AG10803 (cell line): ENCODE measurements around the gene NELL1.

Source experiments
- DNase-seq: peaks from one replicate; pipeline ENCODE4 v3.0.0; 2010; ENCODE audit warnings: low read depth
- H3K4me3 ChIP-seq: 2 replicates; pipeline ENCODE4 v1.5.1; 2011; ENCODE audit warnings: mild to moderate bottlenecking, low read length, control low read depth
- TF ChIP-seq, protein P1 (sequence below): conservative IDR thresholded peaks from 2 replicates; pipeline ENCODE4 v1.5.1; 2011; ENCODE audit warnings: mild to moderate bottlenecking, low read length, control low read depth, inconsistent platforms

Gene NELL1

DNA sequence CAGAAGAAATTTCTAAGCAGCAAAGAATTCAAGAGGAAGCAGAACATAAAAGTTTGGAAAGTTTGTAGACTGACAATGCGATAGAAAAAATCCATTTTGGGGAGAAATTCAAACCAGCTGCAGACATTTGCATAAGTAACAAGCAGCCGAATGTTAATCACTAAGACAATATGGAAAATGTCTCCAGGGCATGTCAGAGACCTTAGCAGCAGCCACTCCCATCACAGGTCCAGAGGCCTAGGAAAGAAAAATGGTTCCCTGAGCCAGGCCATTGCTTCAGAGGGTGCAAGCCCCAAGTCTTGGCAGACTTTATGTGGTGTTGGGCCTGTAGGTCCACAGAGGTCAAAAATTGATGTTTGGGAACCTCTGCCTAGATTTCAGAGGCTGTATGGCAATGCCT lies 155.4 kb downstream of the NELL1 start:
- no peak for DNase-seq
- TF ChIP-seq, protein P1, sequence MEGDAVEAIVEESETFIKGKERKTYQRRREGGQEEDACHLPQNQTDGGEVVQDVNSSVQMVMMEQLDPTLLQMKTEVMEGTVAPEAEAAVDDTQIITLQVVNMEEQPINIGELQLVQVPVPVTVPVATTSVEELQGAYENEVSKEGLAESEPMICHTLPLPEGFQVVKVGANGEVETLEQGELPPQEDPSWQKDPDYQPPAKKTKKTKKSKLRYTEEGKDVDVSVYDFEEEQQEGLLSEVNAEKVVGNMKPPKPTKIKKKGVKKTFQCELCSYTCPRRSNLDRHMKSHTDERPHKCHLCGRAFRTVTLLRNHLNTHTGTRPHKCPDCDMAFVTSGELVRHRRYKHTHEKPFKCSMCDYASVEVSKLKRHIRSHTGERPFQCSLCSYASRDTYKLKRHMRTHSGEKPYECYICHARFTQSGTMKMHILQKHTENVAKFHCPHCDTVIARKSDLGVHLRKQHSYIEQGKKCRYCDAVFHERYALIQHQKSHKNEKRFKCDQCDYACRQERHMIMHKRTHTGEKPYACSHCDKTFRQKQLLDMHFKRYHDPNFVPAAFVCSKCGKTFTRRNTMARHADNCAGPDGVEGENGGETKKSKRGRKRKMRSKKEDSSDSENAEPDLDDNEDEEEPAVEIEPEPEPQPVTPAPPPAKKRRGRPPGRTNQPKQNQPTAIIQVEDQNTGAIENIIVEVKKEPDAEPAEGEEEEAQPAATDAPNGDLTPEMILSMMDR: no peak
- no peak overlapping the region for H3K4me3 ChIP-seq

GRCh38 chr11:20835561-20835960 lies 166.2 kb downstream of the NELL1 start:
- no peak for DNase-seq
- no peak overlapping the region for H3K4me3 ChIP-seq

GRCh38 chr11:20839231-20839630 lies 169.8 kb downstream of the NELL1 start:
- TF ChIP-seq, protein P1: no peak
- H3K4me3 ChIP-seq: no peak overlapping the region
- DNase-seq: no peak

More at GRCh38 chr11:20835561-20835960, 166.2 kb downstream of the NELL1 start:
- TF ChIP-seq, protein P1: no peak

DNA sequence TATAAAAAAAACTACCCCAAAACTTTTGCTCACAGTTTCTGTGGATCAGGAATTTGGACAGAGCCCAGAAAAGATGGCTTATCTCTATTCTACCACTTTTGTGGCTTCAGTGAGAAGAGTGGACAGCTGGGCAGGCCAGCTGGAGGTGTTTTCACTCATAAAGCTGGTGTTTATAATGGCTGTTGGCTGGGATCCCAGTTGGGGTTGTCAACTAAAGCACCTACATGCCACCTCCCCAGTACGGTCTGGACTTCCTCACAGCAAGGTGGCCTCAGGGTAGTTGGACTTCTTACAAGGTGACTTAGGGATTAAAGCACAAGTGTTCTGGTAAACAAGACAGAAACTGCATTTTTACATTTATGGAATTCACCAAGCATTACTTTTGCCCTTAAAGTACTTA lies 171.0 kb downstream of the NELL1 start:
- DNase-seq: no peak
- TF ChIP-seq, protein P1: no peak
- H3K4me3 ChIP-seq: no peak overlapping the region

- no peak overlapping the region for H3K4me3 ChIP-seq
- DNase-seq: no peak
- TF ChIP-seq, protein P1: no peak
Observed at GRCh38 chr11:20844216-20844615, 174.8 kb downstream of the NELL1 start.

- H3K4me3 ChIP-seq: no peak overlapping the region
- no peak for DNase-seq
- TF ChIP-seq, protein P1: no peak
Observed at GRCh38 chr11:20844630-20845029, 175.2 kb downstream of the NELL1 start.

DNA sequence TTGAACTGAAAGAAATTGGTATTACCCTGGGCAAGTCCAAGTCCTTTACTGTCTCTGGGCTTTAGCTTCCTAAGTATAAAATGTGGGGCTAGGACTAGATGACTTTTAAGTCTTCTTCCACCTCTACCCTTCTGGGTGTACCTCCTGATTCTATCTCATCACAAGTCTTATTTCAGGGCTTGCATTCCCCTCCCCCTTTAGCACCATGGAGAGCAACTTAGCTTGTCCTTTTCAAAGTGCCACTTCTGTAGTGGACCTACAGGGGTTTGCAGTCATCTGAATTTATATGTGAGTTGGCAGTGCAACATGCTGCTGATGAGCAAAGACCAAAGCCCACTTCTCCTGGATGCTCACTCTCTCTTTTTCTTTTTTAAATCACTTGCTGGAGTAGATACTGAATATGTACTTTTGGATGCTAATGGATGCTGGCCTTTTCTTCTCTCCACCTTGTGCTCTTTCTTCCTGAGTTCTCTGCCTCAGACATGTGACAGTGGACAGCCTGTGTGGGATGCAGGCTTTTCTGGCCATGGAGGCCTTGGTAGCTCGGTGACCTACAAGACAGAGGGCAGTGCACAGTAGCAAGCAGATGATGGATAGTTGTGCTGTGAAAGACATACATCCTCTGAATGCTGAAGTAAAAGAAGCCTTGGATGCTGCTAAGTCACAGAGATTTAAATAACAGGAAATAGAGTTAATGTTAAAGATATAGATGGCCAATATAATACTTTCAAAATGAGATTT lies 185.0 kb downstream of the NELL1 start:
- no peak overlapping the region for H3K4me3 ChIP-seq
- no peak for DNase-seq
- TF ChIP-seq, protein P1: no peak
